ENCODE measurements around the gene RSF1.
"Not testable (repeated sequence)": the region's sequence is repeated elsewhere in the genome, so short reads cannot be mapped to it uniquely, and the experiment has no call there.

RSF1 gene

GRCh38 chr11:77833302-77833701 is 12.8 kb upstream of the RSF1 start:
- H3K9ac ChIP-seq (ENCODE audit: low read depth in 1 of 2, low read length in 2 of 2), result no peak overlapping the region

GRCh38 chr11:77828926-77829325 is 8.4 kb upstream of the RSF1 start:
- H3K27me3 ChIP-seq (ENCODE audit: control insufficient read depth in 2 of 2, insufficient read depth in 2 of 2, low read length in 2 of 2), result no peaks in the 10 kb centered on the region
- H3K36me3 ChIP-seq (ENCODE audit: control insufficient read depth in 2 of 2, insufficient read depth in 2 of 2, low read length in 2 of 2), result no peaks in the 10 kb centered on the region
- no peak overlapping the region for H3K4me3 ChIP-seq (ENCODE audit: low read length in 2 of 2)
- no peaks in the 10 kb centered on the region for H3K9me3 ChIP-seq (ENCODE audit: control insufficient read depth in 2 of 2, low read length in 2 of 2)
- H3K27ac ChIP-seq (ENCODE audit: low read depth in 2 of 2, low read length in 2 of 2), result no peak overlapping the region
- H3K4me1 ChIP-seq (ENCODE audit: control insufficient read depth in 2 of 2, insufficient read depth in 2 of 2, low read length in 2 of 2), result no peaks in the 10 kb centered on the region
- no peak overlapping the region for H3K9ac ChIP-seq (ENCODE audit: low read depth in 1 of 2, low read length in 2 of 2)

More at GRCh38 chr11:77833302-77833701, 12.8 kb upstream of the RSF1 start:
- Histone ChIP-seq H3K27me3 (ENCODE audit: control insufficient read depth in 2 of 2, insufficient read depth in 2 of 2, low read length in 2 of 2) (no peaks in the 10 kb centered on the region), H3K36me3 (ENCODE audit: control insufficient read depth in 2 of 2, insufficient read depth in 2 of 2, low read length in 2 of 2) (no peaks in the 10 kb centered on the region), H3K27ac (ENCODE audit: low read depth in 2 of 2, low read length in 2 of 2) (no peak overlapping the region), H3K4me3 (ENCODE audit: low read length in 2 of 2) (no peak overlapping the region), H3K4me1 (ENCODE audit: control insufficient read depth in 2 of 2, insufficient read depth in 2 of 2, low read length in 2 of 2) (no peaks in the 10 kb centered on the region), H3K9me3 (ENCODE audit: control insufficient read depth in 2 of 2, low read length in 2 of 2) (no peaks in the 10 kb centered on the region)

GRCh38 chr11:77823775-77824174 is 3.3 kb upstream of the RSF1 start:
- no peaks in the 10 kb centered on the region for H3K9me3 ChIP-seq (ENCODE audit: control insufficient read depth in 2 of 2, low read length in 2 of 2)
- peaks cover 8 to 10% of the 10 kb centered on the region in 2 donors for H3K4me1 ChIP-seq (ENCODE audit: control insufficient read depth in 2 of 2, insufficient read depth in 2 of 2, low read length in 2 of 2)
- no peak overlapping the region for H3K4me3 ChIP-seq (ENCODE audit: low read length in 2 of 2)
- H3K27ac ChIP-seq (ENCODE audit: low read depth in 2 of 2, low read length in 2 of 2), result no peak overlapping the region
- H3K27me3 ChIP-seq (ENCODE audit: control insufficient read depth in 2 of 2, insufficient read depth in 2 of 2, low read length in 2 of 2), result no peaks in the 10 kb centered on the region
- no peak overlapping the region for H3K9ac ChIP-seq (ENCODE audit: low read depth in 1 of 2, low read length in 2 of 2)
- H3K36me3 ChIP-seq (ENCODE audit: control insufficient read depth in 2 of 2, insufficient read depth in 2 of 2, low read length in 2 of 2), result no peaks in the 10 kb centered on the region

- H3K27me3 ChIP-seq (ENCODE audit: control insufficient read depth in 2 of 2, insufficient read depth in 2 of 2, low read length in 2 of 2); H3K4me3 ChIP-seq (ENCODE audit: low read length in 2 of 2); H3K36me3 ChIP-seq (ENCODE audit: control insufficient read depth in 2 of 2, insufficient read depth in 2 of 2, low read length in 2 of 2); H3K27ac ChIP-seq (ENCODE audit: low read depth in 2 of 2, low read length in 2 of 2); H3K9ac ChIP-seq (ENCODE audit: low read depth in 1 of 2, low read length in 2 of 2); H3K9me3 ChIP-seq (ENCODE audit: control insufficient read depth in 2 of 2, low read length in 2 of 2): not testable (repeated sequence)
- H3K4me1 ChIP-seq (ENCODE audit: control insufficient read depth in 2 of 2, insufficient read depth in 2 of 2, low read length in 2 of 2), result peaks cover 9 to 12% of the 10 kb centered on the region in 2 donors
These were observed 1.6 kb upstream of the RSF1 start for GRCh38 chr11:77822126-77822525.

- peak overlapping the region; percentile 84 to 96 for H3K4me3 ChIP-seq (ENCODE audit: low read length in 2 of 2)
- H3K27ac ChIP-seq (ENCODE audit: low read depth in 2 of 2, low read length in 2 of 2), result peak overlapping the region; percentile 62 to 89
- peaks cover 9 to 12% of the 10 kb centered on the region in 2 donors for H3K4me1 ChIP-seq (ENCODE audit: control insufficient read depth in 2 of 2, insufficient read depth in 2 of 2, low read length in 2 of 2)
- H3K27me3 ChIP-seq (ENCODE audit: control insufficient read depth in 2 of 2, insufficient read depth in 2 of 2, low read length in 2 of 2), result no peaks in the 10 kb centered on the region
- peak overlapping the region; percentile 76 to 89 for H3K9ac ChIP-seq (ENCODE audit: low read depth in 1 of 2, low read length in 2 of 2)
- no peaks in the 10 kb centered on the region for H3K36me3 ChIP-seq (ENCODE audit: control insufficient read depth in 2 of 2, insufficient read depth in 2 of 2, low read length in 2 of 2)
- no peaks in the 10 kb centered on the region for H3K9me3 ChIP-seq (ENCODE audit: control insufficient read depth in 2 of 2, low read length in 2 of 2)
These were observed 878 bp upstream of the RSF1 start for GRCh38 chr11:77821349-77821851.

- no peaks in the 10 kb centered on the region for H3K36me3 ChIP-seq (ENCODE audit: control insufficient read depth in 2 of 2, insufficient read depth in 2 of 2, low read length in 2 of 2)
- H3K4me1 ChIP-seq (ENCODE audit: control insufficient read depth in 2 of 2, insufficient read depth in 2 of 2, low read length in 2 of 2), result peaks cover 9 to 12% of the 10 kb centered on the region in 2 donors
- H3K4me3 ChIP-seq (ENCODE audit: low read length in 2 of 2), result peak overlapping the region; percentile 87 to 96
- no peaks in the 10 kb centered on the region for H3K9me3 ChIP-seq (ENCODE audit: control insufficient read depth in 2 of 2, low read length in 2 of 2)
- no peaks in the 10 kb centered on the region for H3K27me3 ChIP-seq (ENCODE audit: control insufficient read depth in 2 of 2, insufficient read depth in 2 of 2, low read length in 2 of 2)
- H3K9ac ChIP-seq (ENCODE audit: low read depth in 1 of 2, low read length in 2 of 2), result peak overlapping the region; percentile 77 to 90
- peak overlapping the region; percentile 89 to 92 for H3K27ac ChIP-seq (ENCODE audit: low read depth in 2 of 2, low read length in 2 of 2)
These were observed 479 bp downstream of the RSF1 start for GRCh38 chr11:77819921-77820564.

GRCh38 chr11:77819411-77819920 is 1.1 kb downstream of the RSF1 start:
- Histone ChIP-seq H3K27me3 (ENCODE audit: control insufficient read depth in 2 of 2, insufficient read depth in 2 of 2, low read length in 2 of 2) (no peaks in the 10 kb centered on the region), H3K36me3 (ENCODE audit: control insufficient read depth in 2 of 2, insufficient read depth in 2 of 2, low read length in 2 of 2) (no peaks in the 10 kb centered on the region), H3K27ac (ENCODE audit: low read depth in 2 of 2, low read length in 2 of 2) (peak overlapping the region; percentile 89 to 92), H3K9me3 (ENCODE audit: control insufficient read depth in 2 of 2, low read length in 2 of 2) (no peaks in the 10 kb centered on the region), H3K9ac (ENCODE audit: low read depth in 1 of 2, low read length in 2 of 2) (peak overlapping the region; percentile 77 to 90), H3K4me3 (ENCODE audit: low read length in 2 of 2) (peak overlapping the region; percentile 87 to 96), H3K4me1 (ENCODE audit: control insufficient read depth in 2 of 2, insufficient read depth in 2 of 2, low read length in 2 of 2) (peaks cover 9 to 12% of the 10 kb centered on the region in 2 donors)

GRCh38 chr11:77815459-77815858 is 5.1 kb downstream of the RSF1 start:
- no peaks in the 10 kb centered on the region for H3K9me3 ChIP-seq (ENCODE audit: control insufficient read depth in 2 of 2, low read length in 2 of 2)
- H3K4me3 ChIP-seq (ENCODE audit: low read length in 2 of 2), result no peak overlapping the region
- H3K27ac ChIP-seq (ENCODE audit: low read depth in 2 of 2, low read length in 2 of 2), result no peak overlapping the region
- H3K27me3 ChIP-seq (ENCODE audit: control insufficient read depth in 2 of 2, insufficient read depth in 2 of 2, low read length in 2 of 2), result no peaks in the 10 kb centered on the region
- H3K4me1 ChIP-seq (ENCODE audit: control insufficient read depth in 2 of 2, insufficient read depth in 2 of 2, low read length in 2 of 2), result peaks cover 6% of the 10 kb centered on the region in 2 donors
- H3K36me3 ChIP-seq (ENCODE audit: control insufficient read depth in 2 of 2, insufficient read depth in 2 of 2, low read length in 2 of 2), result peaks cover 0 to 6% of the 10 kb centered on the region in 2 donors
- no peak overlapping the region for H3K9ac ChIP-seq (ENCODE audit: low read depth in 1 of 2, low read length in 2 of 2)

- Histone ChIP-seq H3K27me3 (ENCODE audit: control insufficient read depth in 2 of 2, insufficient read depth in 2 of 2, low read length in 2 of 2) (no peaks in the 10 kb centered on the region), H3K27ac (ENCODE audit: low read depth in 2 of 2, low read length in 2 of 2) (no peak overlapping the region), H3K9ac (ENCODE audit: low read depth in 1 of 2, low read length in 2 of 2) (no peak overlapping the region), H3K9me3 (ENCODE audit: control insufficient read depth in 2 of 2, low read length in 2 of 2) (no peaks in the 10 kb centered on the region), H3K36me3 (ENCODE audit: control insufficient read depth in 2 of 2, insufficient read depth in 2 of 2, low read length in 2 of 2) (peaks cover 0 to 6% of the 10 kb centered on the region in 2 donors), H3K4me1 (ENCODE audit: control insufficient read depth in 2 of 2, insufficient read depth in 2 of 2, low read length in 2 of 2) (peaks cover 6% of the 10 kb centered on the region in 2 donors), H3K4me3 (ENCODE audit: low read length in 2 of 2) (no peak overlapping the region)
These were observed 5.7 kb downstream of the RSF1 start for GRCh38 chr11:77814848-77815247.

GRCh38 chr11:77813256-77813655 is 7.3 kb downstream of the RSF1 start:
- no peaks in the 10 kb centered on the region for H3K4me1 ChIP-seq (ENCODE audit: control insufficient read depth in 2 of 2, insufficient read depth in 2 of 2, low read length in 2 of 2)
- H3K4me3 ChIP-seq (ENCODE audit: low read length in 2 of 2), result no peak overlapping the region
- H3K9ac ChIP-seq (ENCODE audit: low read depth in 1 of 2, low read length in 2 of 2), result no peak overlapping the region
- no peaks in the 10 kb centered on the region for H3K27me3 ChIP-seq (ENCODE audit: control insufficient read depth in 2 of 2, insufficient read depth in 2 of 2, low read length in 2 of 2)
- H3K9me3 ChIP-seq (ENCODE audit: control insufficient read depth in 2 of 2, low read length in 2 of 2), result no peaks in the 10 kb centered on the region
- H3K36me3 ChIP-seq (ENCODE audit: control insufficient read depth in 2 of 2, insufficient read depth in 2 of 2, low read length in 2 of 2), result peaks cover 0 to 6% of the 10 kb centered on the region in 2 donors
- no peak overlapping the region for H3K27ac ChIP-seq (ENCODE audit: low read depth in 2 of 2, low read length in 2 of 2)
